PFSK-1 (cell line): Measurements from ENCODE around the gene NPHS1.

Source experiments
- FOXP2 ChIP-seq: optimal IDR thresholded peaks from 2 replicates; pipeline ENCODE3; 2011; ENCODE audit warnings: borderline replicate concordance, control low read depth, inconsistent platforms; ENCODE audit not compliant: insufficient read depth; ENCODE audit errors: extremely low read length, extremely low read depth
- POLR2AphosphoS5 ChIP-seq: IDR thresholded peaks from 2 replicates; pipeline ENCODE4 v1.6.1; 2012; ENCODE audit warnings: low read depth, mild to moderate bottlenecking, control low read depth, low read length, moderate library complexity
- REST ChIP-seq, 2 experiments: IDR thresholded peaks; 2 replicates each; pipeline versions ENCODE4 v1.6.1 to v1.8.0; 2011 to 2012; ENCODE audit warnings: low read depth in 2 of 2, low read length in 2 of 2, control low read depth in 1 of 2, inconsistent platforms in 1 of 2, mild to moderate bottlenecking in 1 of 2, moderate library complexity in 1 of 2; ENCODE audit not compliant: insufficient read depth in 1 of 2
- SIN3A ChIP-seq: IDR thresholded peaks from 2 replicates; pipeline ENCODE4 v1.6.1; 2012; ENCODE audit warnings: mild to moderate bottlenecking, low read length, moderate library complexity, borderline replicate concordance; ENCODE audit not compliant: insufficient read depth
- TAF1 ChIP-seq: IDR thresholded peaks from 2 replicates; pipeline ENCODE4 v1.6.1; 2012; ENCODE audit warnings: low read length, control low read depth, borderline replicate concordance; ENCODE audit not compliant: insufficient read depth

The NPHS1 gene

GRCh38 chr19:35807633-35808032, 44.7 kb downstream of the NPHS1 start:
- TF ChIP-seq TAF1 (no peak), FOXP2 (no peak), POLR2AphosphoS5 (no peak), REST (IDR thresholded peaks at IDR 0.05; ENCODE audit: insufficient read depth in 1 of 2, low read depth in 2 of 2, low read length in 2 of 2) (no peak), SIN3A (no peak)

GRCh38 chr19:35806597-35806996, 45.7 kb downstream of the NPHS1 start:
- TF ChIP-seq POLR2AphosphoS5, result no peak
- no peak for TF ChIP-seq REST (IDR thresholded peaks at IDR 0.05; ENCODE audit: insufficient read depth in 1 of 2, low read depth in 2 of 2, low read length in 2 of 2)
- no peak for TF ChIP-seq FOXP2
- TF ChIP-seq TAF1, result no peak
- no peak for TF ChIP-seq SIN3A

- TF ChIP-seq REST (IDR thresholded peaks at IDR 0.05; ENCODE audit: insufficient read depth in 1 of 2, low read depth in 2 of 2, low read length in 2 of 2) (no peak), TAF1 (no peak), FOXP2 (no peak), POLR2AphosphoS5 (no peak), SIN3A (no peak)
Observed at GRCh38 chr19:35805526-35806102, 46.7 kb downstream of the NPHS1 start.

- TF ChIP-seq FOXP2 (no peak), TAF1 (no peak), SIN3A (no peak), REST (IDR thresholded peaks at IDR 0.05; ENCODE audit: insufficient read depth in 1 of 2, low read depth in 2 of 2, low read length in 2 of 2) (no peak), POLR2AphosphoS5 (no peak)
Observed at GRCh38 chr19:35801828-35802227, 50.5 kb downstream of the NPHS1 start.
